GM23248 (cell line): ENCODE results near the gene TMEM190. TPM values are rescaled to one million over a fixed set of nuclear protein-coding genes. Genes with fewer than 3 reads are reported as not detected.

Experiments used
- DNase-seq: peaks from one replicate; pipeline ENCODE4 v3.0.0-alpha.2; 2015
- H2AFZ ChIP-seq: fragments of 200-600 bp; sonication (generic); 2 replicates; pipeline ENCODE4 v1.6.1; 2016; ENCODE audit warnings: antibody characterized with exemption
- H3F3A ChIP-seq: fragments of 200-600 bp; sonication (generic); 2 replicates; pipeline ENCODE4 v1.6.1; 2016; ENCODE audit warnings: mild to moderate bottlenecking, antibody characterized with exemption, mixed run types; ENCODE audit not compliant: insufficient read depth
- H3K27ac ChIP-seq: fragments of 200-600 bp; sonication (generic); 2 replicates; pipeline ENCODE4 v1.5.1; 2016; ENCODE audit warnings: mild to moderate bottlenecking
- H3K27me3 ChIP-seq: fragments of 200-600 bp; sonication (generic); replicated peaks from 2 replicates; pipeline ENCODE4 v1.6.1; 2016; ENCODE audit warnings: mild to moderate bottlenecking; ENCODE audit not compliant: insufficient read depth
- H3K36me3 ChIP-seq: fragments of 200-600 bp; sonication (generic); 2 replicates; pipeline ENCODE4 v1.6.1; 2016; ENCODE audit warnings: low read depth, mild to moderate bottlenecking
- H3K4me1 ChIP-seq: fragments of 200-600 bp; sonication (generic); 2 replicates; pipeline ENCODE4 v1.6.1; 2016; ENCODE audit warnings: mild to moderate bottlenecking; ENCODE audit not compliant: insufficient read depth
- H3K4me2 ChIP-seq: fragments of 200-600 bp; sonication (generic); one replicate; pipeline ENCODE4 v1.6.1; 2016; ENCODE audit warnings: mild to moderate bottlenecking; ENCODE audit not compliant: unreplicated experiment
- H3K4me3 ChIP-seq: fragments of 200-600 bp; sonication (generic); 2 replicates; pipeline ENCODE4 v1.5.1; 2016; ENCODE audit warnings: mild to moderate bottlenecking
- H3K79me2 ChIP-seq: fragments of 200-600 bp; sonication (generic); 2 replicates; pipeline ENCODE4 v1.6.1; 2016; ENCODE audit warnings: mild to moderate bottlenecking; ENCODE audit not compliant: insufficient read depth
- H3K9ac ChIP-seq: fragments of 200-600 bp; sonication (generic); 2 replicates; pipeline ENCODE4 v1.6.1; 2016; ENCODE audit warnings: mild to moderate bottlenecking
- H3K9me2 ChIP-seq: fragments of 200-600 bp; sonication (generic); 2 replicates; pipeline ENCODE4 v1.6.1; 2016; ENCODE audit warnings: mixed run types, mild to moderate bottlenecking, moderate library complexity; ENCODE audit not compliant: insufficient read depth
- H3K9me3 ChIP-seq: fragments of 200-600 bp; sonication (generic); one replicate; pipeline ENCODE4 v1.6.1; 2017; ENCODE audit warnings: low read depth
- H4K20me1 ChIP-seq: fragments of 200-600 bp; sonication (generic); 2 replicates; pipeline ENCODE4 v1.6.0; 2016; ENCODE audit not compliant: insufficient read depth
- EZH2 ChIP-seq: fragments of 200-600 bp; sonication (generic); IDR thresholded peaks from 2 replicates; pipeline ENCODE4 v1.6.1; 2018; ENCODE audit warnings: antibody characterized with exemption, mild to moderate bottlenecking; ENCODE audit not compliant: insufficient read depth, poor library complexity, severe bottlenecking
- EZH2phosphoT487 ChIP-seq: fragments of 200-600 bp; sonication (generic); IDR thresholded peaks from 2 replicates; pipeline ENCODE4 v1.6.1; 2018; ENCODE audit warnings: antibody characterized with exemption, moderate library complexity, mild to moderate bottlenecking, low read depth; ENCODE audit not compliant: insufficient read depth
- WGBS, 2 experiments: methylation state at CpG; one replicate each; pipeline ENCODE4 v1.1.6; 2015 to 2017; ENCODE audit warnings: low lambda C conversion rate in 2 of 2, low coverage in 1 of 2; ENCODE audit errors: missing lambda C conversion rate in 2 of 2; 5-methylcytosine and 5-hydroxymethylcytosine counted together
- in situ Hi-C: fragments of 300-500 bp; cut with MboI; formaldehyde crosslinking; loops from 2 replicates; pipeline ENCODE4 v1.15.0; 2020
- polyA plus RNA-seq: library from polyadenylated mRNA; unstranded; fragments of >200 nt; fragmentation: Nextera tagmentation; extraction: Ambion mirVana; gene quantifications from 2 replicates; pipeline ENCODE4 v1.2.1, GENCODE V29; 2016
- total RNA-seq: library from RNA; depleted of rRNA; stranded (reverse); fragments of >200 nt; shearing (Covaris generic); gene quantifications from 2 replicates; pipeline ENCODE4 v1.2.3, GENCODE V29; 2014

TMEM190 gene
- total and polyA plus RNA-seq, 2 experiments from 2014 or later: not detected

DNA sequence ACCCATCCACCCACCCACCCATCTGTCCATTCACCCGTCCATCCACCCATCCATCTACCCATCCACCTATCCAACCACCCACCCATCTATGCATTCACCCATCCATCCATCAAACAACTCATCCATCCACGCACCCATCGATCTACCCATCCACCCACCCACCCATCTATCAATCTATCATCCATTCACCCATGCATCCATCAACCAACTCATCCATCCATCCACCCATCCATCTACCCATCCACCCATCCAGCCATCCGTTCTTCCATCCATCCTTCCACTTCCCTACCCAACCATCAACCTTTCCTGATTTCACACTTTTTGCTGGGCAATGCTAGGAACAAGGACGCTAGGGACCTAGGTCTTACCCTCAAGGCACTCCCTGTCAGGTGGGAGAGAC lies 5.4 kb downstream of the TMEM190 start:
- Histone ChIP-seq H3K9ac (no peak overlapping the region), H3K4me3 (no peak overlapping the region), H2AFZ (no peak overlapping the region), H3K4me2 (no peak overlapping the region), H3K79me2 (peaks cover 12% of the 10 kb centered on the region), H3K27ac (no peak overlapping the region), H3F3A (no peaks in the 10 kb centered on the region), H3K4me1 (peaks cover 13% of the 10 kb centered on the region), H3K9me2 (no peaks in the 10 kb centered on the region), H3K9me3 (no peaks in the 10 kb centered on the region), H4K20me1 (peaks cover 4% of the 10 kb centered on the region; the same call in 1 of the 2 replicates), H3K36me3 (peaks cover 4% of the 10 kb centered on the region; the same call in 1 of the 2 replicates), H3K27me3 (no peaks in the 10 kb centered on the region)
- 93 to 96% methylated on average over 4 to 5 of the region's 5 CpGs for WGBS, 2 experiments
- TF ChIP-seq EZH2phosphoT487: no peak
- TF ChIP-seq EZH2: no peak
- in situ Hi-C loops: no loop called here
- DNase-seq: no peak

DNA sequence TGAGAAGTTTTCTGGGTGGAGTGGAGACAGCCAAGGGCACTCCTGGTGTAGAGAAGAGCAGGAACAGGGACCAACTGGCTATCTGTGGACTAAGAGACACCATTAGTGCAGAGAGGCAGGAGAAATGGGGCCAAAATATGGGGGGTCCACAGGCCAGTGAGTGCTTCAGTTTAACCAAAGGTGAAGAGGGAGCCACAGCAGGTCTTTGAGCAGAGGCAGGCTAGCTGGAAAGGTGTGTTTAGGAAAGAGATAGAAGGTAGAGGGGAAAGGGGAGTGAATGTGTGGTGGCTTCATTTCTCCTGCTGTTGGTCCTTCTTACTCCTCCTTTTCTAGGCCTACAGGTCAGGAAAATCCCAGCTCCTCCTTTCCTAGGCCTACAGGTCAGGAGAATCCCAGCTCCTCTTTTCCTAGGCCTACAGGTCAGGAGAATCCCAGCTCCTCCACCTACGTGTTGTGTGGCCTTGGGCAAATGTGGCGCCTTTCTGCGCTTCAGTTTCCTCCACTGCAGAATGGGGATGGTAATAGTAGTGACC lies 6.0 kb downstream of the TMEM190 start:
- no peaks in the 10 kb centered on the region for H3K9me3 ChIP-seq

DNA sequence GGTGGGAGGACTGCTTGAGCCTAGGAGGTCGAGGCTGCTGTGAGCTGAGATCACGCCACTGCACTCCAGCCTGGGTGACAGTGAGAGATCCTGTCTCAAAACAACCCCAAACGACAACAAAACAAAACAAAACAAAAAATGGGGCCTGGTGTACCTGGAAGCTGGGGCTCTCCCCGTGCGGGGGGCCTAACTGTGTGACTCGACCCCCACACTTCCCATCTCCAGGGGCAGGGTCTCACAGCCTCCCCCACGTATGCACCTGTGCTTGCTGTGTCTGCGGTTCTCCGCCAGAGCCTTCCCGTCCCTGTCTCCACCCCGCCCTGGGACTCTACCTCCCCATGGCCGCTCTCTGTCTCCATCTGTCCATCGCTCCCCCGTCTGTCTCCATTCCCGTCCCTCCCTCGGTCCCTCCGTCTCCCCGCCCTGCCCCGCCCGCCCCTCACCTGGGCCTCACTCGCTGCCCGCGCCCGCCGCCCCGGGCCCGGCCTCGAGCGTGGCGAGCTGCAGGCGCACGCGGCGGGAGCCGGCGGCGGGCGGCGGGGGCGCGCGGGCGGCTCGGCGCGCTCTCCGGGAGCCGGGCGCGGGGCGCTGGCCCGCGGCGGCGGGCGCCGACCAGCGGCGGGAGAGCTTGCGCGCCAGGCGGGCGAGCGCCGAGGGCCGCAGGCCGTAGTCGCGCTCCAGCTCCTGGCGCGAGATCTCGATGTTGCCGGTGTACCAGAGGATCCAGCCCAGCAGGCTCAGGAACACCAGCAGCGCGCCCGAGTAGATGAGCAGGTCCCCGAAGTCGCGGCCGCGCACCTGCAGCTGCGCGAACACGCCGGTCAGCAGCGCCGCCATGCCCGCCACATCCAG lies 6.9 kb downstream of the TMEM190 start:
- in situ Hi-C loops: no loop called here
- peak overlapping the region; percentile 94 for H3K4me3 ChIP-seq
- H3F3A ChIP-seq: peaks cover 4% of the 10 kb centered on the region; the same call in 1 of the 2 replicates
- H4K20me1 ChIP-seq: peaks cover 12% of the 10 kb centered on the region; the same call in 1 of the 2 replicates
- peaks cover 16% of the 10 kb centered on the region; the same call in 1 of the 2 replicates for H3K36me3 ChIP-seq
- peak overlapping the region; percentile 62 for H3K4me2 ChIP-seq
- H3K9me2 ChIP-seq: no peaks in the 10 kb centered on the region
- peaks cover 27% of the 10 kb centered on the region for H3K4me1 ChIP-seq
- TF ChIP-seq EZH2phosphoT487 (no peak), EZH2 (no peak)
- peak overlapping the region; percentile 91 for H2AFZ ChIP-seq
- H3K9me3 ChIP-seq: no peaks in the 10 kb centered on the region
- no peak overlapping the region for H3K27ac ChIP-seq
- H3K9ac ChIP-seq: peak overlapping the region; percentile 47
- WGBS, 2 experiments: 5 to 6% methylated on average over 57 to 87 of the region's 88 CpGs
- peak; percentile 86 for DNase-seq
- H3K79me2 ChIP-seq: peaks cover 27% of the 10 kb centered on the region
- H3K27me3 ChIP-seq: no peaks in the 10 kb centered on the region

More for the DNA sequence above, 6.0 kb downstream of the TMEM190 start:
- Histone ChIP-seq H3K79me2 (peaks cover 18% of the 10 kb centered on the region), H3K9ac (no peak overlapping the region), H2AFZ (no peak overlapping the region), H3K27ac (no peak overlapping the region), H3K36me3 (peaks cover 9% of the 10 kb centered on the region; the same call in 1 of the 2 replicates), H3K27me3 (no peaks in the 10 kb centered on the region), H3F3A (no peaks in the 10 kb centered on the region), H3K9me2 (no peaks in the 10 kb centered on the region), H3K4me1 (peaks cover 18% of the 10 kb centered on the region), H4K20me1 (peaks cover 9% of the 10 kb centered on the region; the same call in 1 of the 2 replicates), H3K4me3 (no peak overlapping the region), H3K4me2 (no peak overlapping the region)
- no peak for DNase-seq
- in situ Hi-C loops: no loop called here
- TF ChIP-seq EZH2phosphoT487 (no peak), EZH2 (no peak)
- 100% methylated on average over 3 of the region's 3 CpGs for WGBS, 2 experiments

DNA sequence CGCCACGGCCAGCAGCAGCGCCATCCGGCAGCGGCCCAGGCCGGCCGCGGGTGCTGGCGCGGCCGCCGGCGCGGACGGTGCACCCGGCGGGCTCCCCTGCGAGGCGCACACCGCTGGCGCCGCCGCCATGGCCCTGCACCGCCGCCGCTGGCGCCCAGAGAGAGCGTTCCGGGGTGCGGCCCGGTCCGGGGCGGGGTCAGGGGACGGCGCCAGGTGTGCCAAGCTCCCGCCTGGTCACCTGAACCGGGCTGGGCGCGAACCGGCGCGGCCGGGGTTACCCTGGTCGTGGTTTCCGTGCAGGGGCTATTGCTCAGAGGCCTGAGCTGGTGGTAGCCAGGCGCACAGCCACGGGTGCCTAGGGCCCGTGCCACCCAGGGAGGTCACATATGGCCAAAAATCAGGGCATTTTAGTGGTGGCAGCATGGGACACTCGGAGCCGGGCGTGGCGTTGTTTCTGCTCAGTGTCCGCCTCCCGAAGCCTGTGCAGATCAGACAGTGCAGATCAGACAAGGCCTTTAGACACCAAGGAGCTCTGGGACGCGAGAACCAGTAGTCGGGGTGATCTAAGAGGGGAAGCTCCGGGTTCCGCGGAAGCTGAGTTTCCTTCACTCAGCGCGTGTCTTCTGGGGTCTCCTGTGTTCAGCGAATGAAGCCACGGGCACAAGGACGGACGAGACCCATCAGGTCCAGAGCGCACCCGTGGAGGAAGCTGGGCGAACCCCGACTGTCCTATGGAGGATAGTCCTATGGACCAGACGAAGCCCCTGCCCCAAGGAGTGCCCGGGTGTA lies 7.7 kb downstream of the TMEM190 start, which contains the start of gene TMEM238:
TMEM238 (minus strand) TSS at position 162 of the 789 bp plus-strand sequence; CDS start at position 129, 33 bp downstream.
- Histone ChIP-seq H3K4me3 (peak within 1 kb of the TSS; percentile 94), H3F3A (peaks cover 7% of the 10 kb centered on the region; the same call in 1 of the 2 replicates), H3K27me3 (no peaks in the 10 kb centered on the region), H2AFZ (peak within 1 kb of the TSS; percentile 91), H3K9ac (peak within 1 kb of the TSS; percentile 92), H3K9me3 (no peaks in the 10 kb centered on the region), H3K79me2 (peaks cover 35% of the 10 kb centered on the region), H3K4me2 (peak within 1 kb of the TSS; percentile 88), H3K27ac (peak within 1 kb of the TSS; percentile 71), H4K20me1 (peaks cover 16% of the 10 kb centered on the region; the same call in 1 of the 2 replicates), H3K9me2 (no peaks in the 10 kb centered on the region), H3K4me1 (peaks cover 33% of the 10 kb centered on the region), H3K36me3 (peaks cover 22% of the 10 kb centered on the region; the same call in 1 of the 2 replicates)
- 36 to 62% methylated on average over 39 to 68 of the region's 72 CpGs for WGBS, 2 experiments
- no peak for DNase-seq
- TF ChIP-seq EZH2 (no peak), EZH2phosphoT487 (no peak)
- in situ Hi-C loops: no loop called here
